Stimulated activated CD4-positive, alpha-beta T cell treated with anti-CD3 and anti-CD28 coated beads, Interleukin-12 subunit alpha, Interleukin-12 subunit beta, amount 100 ng/mL, for 24 hours (primary cell): ENCODE data around the gene LEKR1.

Experiments
- DNase-seq, 2 experiments: peaks; one replicate each; pipeline ENCODE4 v3.0.0-alpha.2; 2020; ENCODE audit warnings: low read depth in 2 of 2

LEKR1 gene

DNA sequence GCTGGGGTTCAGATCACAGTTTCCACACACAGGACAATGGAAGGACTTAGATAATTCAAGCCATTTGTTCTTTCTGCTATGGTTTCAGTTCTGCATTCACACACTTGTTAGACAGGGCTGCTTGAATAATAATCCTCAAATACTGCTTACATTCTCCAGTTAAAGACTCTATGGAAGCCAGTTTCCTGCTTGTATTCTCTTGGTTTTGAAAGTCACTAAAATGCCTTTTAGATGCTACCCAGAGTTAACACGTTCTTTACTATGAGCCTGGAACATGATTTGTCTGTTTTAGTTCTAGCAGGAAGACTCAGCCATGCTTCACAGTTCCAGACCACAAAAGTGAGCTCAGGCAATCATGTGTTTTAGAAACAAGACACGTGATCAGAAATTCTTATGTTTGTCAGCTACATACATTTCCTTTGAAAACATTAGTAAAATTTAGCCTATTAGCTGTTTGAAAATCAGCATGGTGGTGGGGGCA is 152.4 kb downstream of the LEKR1 start:
- DNase-seq = no peak

GRCh38 chr3:156981005-156981404 is 154.9 kb downstream of the LEKR1 start:
- DNase-seq = no peak

DNA sequence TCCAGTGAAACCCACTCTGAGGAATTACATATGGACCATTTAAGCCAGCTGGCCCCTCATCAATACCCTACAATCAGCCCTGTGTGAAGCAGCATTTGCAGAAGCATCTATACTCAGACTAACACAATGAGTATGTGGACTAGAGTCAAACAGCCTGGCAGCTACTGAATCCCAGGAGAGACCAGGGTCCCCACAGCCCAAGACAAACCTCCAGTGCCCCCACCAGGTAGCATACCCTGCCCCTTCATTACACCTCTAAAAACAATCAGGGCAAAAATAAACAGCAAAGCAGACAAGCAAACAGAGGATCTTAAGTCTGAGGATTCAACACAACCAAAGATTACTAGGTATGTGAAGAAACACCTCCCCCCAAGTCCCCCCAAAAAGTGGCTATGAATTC is 157.4 kb downstream of the LEKR1 start:
- no peak for DNase-seq

DNA sequence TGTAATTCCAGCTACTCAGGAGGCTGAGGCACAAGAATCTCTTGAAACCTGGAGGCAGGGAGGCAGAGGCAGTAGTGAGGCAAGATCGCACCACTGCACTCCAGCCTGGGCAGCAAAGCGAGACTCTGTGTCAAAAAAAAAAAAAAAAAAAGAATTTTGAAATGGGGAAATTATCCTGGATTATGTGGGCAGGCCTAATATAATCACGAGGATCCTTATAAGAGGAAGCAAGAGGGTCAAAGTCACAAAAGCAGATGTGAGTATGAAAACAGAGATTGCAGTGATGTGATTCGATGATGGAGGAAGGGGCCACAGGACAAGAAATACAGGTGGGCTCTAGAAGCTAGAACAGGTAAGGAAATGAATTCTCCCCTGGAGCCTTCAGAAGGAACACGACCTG is 159.6 kb downstream of the LEKR1 start:
- no peak for DNase-seq

DNA sequence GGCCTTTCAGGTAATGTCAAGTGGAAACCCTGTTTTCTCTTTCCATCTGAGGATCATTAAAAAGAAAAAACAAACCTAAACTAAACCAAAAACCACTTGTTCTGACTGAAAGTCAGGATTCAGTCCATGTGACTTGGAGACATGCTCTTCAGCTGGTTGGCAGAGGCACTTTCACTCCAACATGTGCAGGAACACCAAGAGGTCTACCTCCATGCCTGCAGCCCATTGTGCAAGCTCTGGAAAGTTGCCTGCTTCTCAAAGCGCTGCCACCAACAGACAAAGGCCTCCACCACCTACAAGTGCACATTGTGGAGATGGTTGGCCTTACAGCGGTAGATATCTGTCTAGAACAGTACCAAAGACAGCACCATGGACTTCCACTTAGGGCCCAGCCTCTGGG is 161.8 kb downstream of the LEKR1 start:
- no peak for DNase-seq

GRCh38 chr3:156997351-156997750 is 171.2 kb downstream of the LEKR1 start:
- DNase-seq = no peak

GRCh38 chr3:157001221-157001957 is 175.2 kb downstream of the LEKR1 start:
- no peak for DNase-seq

DNA sequence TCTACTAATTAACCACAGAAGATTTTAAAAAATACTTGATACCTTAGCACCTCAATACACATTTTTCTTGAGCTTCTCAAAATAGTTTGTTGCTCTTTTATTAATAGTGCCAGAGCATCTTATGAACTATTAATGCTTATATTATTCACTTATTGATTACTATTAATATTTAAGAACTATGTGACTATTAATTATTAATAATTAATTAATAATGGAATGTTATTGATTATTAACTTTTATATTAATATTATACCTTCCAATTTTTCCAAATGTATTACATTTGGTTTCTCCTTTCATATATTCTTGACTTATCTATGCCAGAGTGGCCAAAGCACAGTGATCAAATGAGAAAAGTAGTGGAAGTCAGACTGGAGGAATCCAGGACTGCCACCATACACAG is 195.5 kb downstream of the LEKR1 start:
- no peak for DNase-seq

DNA sequence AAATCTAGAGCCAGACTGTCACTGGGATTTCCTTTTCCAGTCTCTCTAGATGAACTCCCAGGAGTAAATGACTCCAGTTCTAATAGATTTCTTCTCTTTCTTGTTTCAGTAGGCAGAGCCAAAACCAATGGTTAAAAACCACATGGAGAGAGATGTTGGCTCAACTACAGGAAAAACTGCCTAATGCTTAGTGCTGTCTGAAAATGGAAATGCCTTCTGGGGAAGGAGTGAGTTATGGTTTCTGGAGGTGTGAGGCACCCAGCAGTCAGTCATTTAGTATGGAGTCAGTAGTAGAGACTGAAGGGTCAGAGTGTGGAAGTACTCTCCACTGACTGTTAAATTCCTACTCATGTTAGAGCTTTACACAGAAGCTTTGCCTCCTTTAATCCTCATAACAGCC is 197.1 kb downstream of the LEKR1 start:
- no peak for DNase-seq

- no peak for DNase-seq
These were observed 199.9 kb downstream of the LEKR1 start for GRCh38 chr3:157026091-157026490.

- DNase-seq = no peak
These were observed 201.9 kb downstream of the LEKR1 start for GRCh38 chr3:157027861-157028745.

- no peak for DNase-seq
These were observed 203.2 kb downstream of the LEKR1 start for GRCh38 chr3:157029365-157029790.

DNA sequence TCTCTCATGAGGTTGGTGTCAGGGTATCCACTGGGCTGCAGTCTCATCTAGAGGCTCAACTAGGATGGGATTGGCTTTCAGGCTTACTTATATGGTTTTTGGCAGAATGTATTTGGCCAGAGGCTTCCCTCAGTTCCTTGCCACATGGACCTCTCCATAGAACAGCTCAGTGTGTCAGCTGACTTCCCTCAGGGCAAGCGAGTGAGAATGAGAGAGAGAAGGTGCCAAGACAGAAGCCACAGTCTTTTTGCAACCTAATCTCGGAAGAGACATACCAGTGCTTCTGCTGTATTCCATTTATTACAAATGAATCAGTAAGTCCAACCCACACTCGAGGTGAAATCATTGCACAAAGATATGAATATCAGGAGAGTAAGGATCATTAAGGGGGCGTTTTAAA is 204.6 kb downstream of the LEKR1 start:
- no peak for DNase-seq

DNA sequence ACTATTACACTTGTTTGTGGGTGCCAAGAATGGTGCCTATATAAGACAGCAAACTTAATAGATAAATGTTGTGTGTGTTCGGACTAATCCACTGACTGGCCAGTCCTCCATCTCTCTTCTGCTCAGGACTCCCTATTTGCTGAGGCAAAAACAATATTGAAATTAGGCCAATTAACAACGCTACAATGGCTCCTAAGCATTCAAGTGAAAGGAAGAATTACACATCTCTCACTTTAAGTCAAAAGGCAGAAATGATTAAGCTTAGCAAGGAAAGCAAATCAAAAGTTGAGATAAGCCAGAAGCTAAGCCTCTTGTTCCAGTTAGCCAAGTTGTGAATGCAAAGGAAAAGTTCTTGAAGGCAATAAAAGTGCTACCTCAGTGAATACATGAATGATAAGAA is 206.8 kb downstream of the LEKR1 start:
- DNase-seq = no peak

- no peak for DNase-seq
These were observed 214.3 kb downstream of the LEKR1 start for GRCh38 chr3:157040456-157040855.

GRCh38 chr3:157042226-157042625 is 216.1 kb downstream of the LEKR1 start:
- no peak for DNase-seq

- DNase-seq = no peak
These were observed 217.6 kb downstream of the LEKR1 start for GRCh38 chr3:157043771-157044170.

- no peak for DNase-seq
These were observed 219.2 kb downstream of the LEKR1 start for GRCh38 chr3:157045238-157045850.

GRCh38 chr3:157046520-157046919 is 220.4 kb downstream of the LEKR1 start:
- no peak for DNase-seq

DNA sequence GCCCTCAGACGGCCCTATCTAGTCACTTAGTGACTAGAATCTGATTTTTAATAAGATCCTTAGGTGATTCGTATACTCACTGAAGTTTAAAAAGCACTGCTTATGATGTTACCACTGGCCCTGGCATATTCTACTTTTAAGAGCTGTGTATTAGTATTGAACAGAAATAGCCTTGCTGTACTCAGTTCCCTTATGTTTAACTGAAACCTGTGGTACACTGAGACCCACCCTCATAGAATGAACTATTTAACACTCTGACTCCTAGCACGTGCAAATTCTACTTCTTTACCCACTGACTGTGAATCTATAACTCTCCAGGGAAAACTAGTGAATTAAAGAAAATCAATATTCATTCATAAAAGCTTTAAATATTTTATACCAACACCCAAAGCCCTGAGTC is 224.9 kb downstream of the LEKR1 start:
- no peak for DNase-seq

DNA sequence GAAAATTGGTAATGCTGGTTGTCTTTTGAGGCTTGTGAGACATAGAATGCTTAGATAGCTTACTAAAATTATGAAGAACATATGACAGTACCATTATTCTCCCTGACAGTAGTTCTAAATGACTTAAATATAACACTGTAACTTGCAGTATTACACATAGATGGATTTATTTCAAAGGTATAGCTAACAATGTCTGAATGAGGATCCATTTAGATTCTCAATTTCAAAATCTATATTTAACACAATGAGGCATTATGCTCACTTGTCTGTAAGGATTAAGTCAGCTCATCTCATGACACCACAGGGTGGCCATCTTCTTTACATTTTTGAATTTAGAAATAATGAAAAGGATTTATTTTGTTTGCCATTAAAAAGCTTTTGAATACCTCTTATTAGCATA is 225.4 kb downstream of the LEKR1 start:
- no peak for DNase-seq

DNA sequence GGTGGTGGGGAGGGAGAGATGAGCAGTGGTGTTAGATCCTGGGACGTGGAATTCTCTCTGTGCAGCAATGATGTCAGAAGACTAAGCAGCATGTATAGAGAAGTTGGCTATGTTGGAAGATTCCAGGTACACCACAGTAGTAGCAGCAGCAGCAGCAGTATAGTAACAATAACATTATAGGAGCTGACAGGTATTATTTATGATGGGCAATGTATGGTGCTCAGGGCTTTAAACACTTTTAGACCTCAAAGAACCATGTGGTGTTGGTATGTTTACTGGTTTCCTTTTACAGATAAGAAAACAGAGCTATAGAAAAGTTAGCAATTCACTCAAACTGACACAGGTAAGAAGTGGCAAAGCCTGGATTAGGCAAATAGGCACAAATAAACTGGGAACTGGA is 229.9 kb downstream of the LEKR1 start:
- no peak for DNase-seq
